HS-5 (cell line): ENCODE data around the gene MYLK4.
A peak's percentile ranks its signal among the peaks of the same experiment; 100 is the strongest.

Experiments used
- DNase-seq: peaks from one replicate; pipeline ENCODE4 v3.0.0-alpha.2; 2012; ENCODE audit warnings: low read depth

Gene MYLK4

GRCh38 chr6:2733324-2733723, 17.4 kb downstream of the MYLK4 start:
- DNase-seq: no peak

DNA sequence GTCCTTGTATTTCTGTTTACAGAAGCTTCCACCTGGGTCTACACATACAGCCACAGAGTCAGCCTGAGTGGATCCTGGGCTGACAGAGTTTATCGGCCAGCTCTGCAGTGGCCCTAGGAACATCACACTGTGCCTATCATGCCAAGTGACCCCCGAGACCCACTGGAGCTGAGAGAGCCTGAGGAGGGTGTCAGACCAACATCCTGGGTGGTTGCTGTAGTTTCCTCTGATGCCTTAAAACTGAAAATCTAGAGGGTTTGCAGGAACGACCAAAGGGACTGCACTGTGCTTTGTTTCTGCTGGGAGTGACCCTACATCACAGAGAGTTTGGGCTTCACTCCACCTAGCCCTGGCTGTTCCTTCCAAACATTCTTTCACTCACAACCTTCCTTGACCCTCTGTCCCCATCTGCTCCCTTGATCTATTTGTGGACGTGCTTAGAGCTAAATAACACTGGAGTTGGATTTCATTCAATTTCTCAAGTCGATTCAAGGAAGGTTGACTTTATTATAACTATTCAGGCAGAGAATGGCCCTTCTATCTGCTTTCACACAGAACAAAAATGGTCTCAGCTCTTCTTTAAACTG, 18.1 kb downstream of the MYLK4 start:
- DNase-seq: no peak

GRCh38 chr6:2731281-2731909, 19.3 kb downstream of the MYLK4 start:
- no peak for DNase-seq

GRCh38 chr6:2730353-2731107, 20.2 kb downstream of the MYLK4 start:
- no peak for DNase-seq

DNA sequence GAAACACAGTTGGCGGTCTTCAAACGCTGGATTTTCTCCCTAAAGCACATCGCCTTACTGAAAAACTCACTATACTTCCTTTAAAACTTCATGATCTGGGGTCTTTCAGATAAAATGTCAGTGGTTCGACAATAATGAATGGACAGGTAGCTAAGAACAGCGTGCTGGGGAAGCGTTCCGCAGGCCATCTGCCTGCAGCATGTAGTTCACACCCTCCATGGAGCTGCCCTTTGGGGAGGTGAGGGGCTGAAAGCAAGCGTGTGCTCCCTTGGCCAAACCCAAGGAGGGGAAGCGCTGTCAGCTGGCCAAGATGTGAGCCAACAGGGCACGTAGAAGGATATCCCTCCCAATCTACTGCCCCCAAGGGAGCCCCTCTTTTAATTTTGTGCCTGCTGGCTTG, 20.8 kb downstream of the MYLK4 start:
- no peak for DNase-seq

DNA sequence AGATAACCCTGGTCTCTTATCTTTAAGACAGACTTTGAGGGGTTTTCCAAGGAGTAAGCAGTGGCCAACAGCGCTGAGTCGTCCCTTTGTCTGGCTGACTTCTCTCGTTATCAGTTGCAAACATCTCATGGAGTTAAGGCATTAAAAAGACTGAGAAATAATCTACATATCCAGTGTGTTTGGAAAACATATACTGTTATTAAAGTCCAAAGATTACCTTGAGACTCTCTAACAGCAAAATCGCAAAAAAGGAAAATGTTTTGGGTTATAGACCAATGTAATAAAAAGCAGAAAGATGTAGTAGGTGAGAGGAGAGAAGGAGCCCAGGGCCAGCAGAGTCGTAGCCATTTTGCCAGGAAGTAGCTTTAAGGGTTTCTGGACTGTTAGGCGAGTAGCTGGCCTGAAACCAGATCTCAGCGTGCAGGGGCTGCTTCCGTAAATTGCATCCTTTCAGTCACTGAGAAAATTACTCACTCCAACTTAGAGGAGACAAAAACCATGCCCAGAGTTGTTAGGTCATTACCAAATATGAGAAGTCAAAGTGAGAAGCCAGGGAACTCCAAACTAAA, 24.6 kb downstream of the MYLK4 start:
- DNase-seq: no peak

GRCh38 chr6:2725364-2725988, 25.2 kb downstream of the MYLK4 start:
- no peak for DNase-seq

DNA sequence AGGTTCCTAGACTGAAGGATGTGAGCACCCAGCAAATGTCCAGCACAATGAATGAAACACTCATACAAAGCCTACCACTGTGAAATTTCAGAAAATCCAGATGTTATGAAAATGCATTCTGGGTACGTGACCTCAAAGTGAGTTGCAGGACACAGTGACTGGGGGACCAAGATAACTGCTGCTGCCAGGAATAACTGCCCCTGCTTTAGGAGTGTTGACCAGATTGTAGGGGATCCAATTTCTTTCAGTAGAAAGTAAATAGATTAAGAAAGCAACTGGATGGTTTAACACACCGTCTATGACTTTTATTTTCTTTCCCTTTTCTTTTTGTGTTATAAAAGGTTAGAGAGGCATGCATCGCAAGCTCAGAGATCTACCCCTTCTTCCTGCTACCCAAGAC, 29.5 kb downstream of the MYLK4 start:
- DNase-seq: no peak

GRCh38 chr6:2719093-2719455, 31.6 kb downstream of the MYLK4 start:
- no peak for DNase-seq

DNA sequence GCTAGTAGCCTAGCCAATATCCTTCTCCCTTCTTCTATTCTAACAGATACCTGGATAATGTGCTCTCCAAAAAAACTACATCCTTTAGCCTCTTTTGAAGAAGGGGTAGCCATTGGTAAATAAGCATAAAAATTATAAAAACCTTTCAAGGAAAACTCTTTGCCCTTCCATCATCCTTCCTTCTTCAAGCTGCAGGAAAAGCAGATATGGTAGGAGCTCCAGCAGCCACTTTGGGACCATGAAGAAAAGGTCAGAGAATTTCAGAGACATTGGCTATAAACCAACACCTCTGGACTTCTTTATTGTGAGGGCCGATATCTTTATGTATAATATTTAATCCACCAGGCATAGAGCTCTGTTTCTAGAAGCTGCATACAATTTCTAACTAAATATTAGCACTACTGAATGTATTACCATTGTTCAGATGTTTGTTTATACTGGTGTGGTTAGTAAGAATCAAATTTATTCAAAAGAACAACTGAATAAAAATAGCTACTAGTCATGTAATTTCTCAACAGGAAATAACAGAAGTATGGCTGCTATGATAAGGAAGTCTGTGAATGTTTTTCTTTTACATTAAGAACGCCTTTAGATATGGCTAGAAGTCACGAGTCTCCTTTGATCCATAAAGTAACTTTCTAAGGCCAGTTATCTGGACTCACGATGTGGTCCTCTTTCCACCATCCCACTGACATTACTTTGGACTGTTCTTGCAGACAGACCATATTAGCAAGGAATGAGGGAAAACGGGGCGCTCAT, 32.2 kb downstream of the MYLK4 start:
- no peak for DNase-seq

GRCh38 chr6:2716936-2717700, 33.6 kb downstream of the MYLK4 start:
- no peak for DNase-seq

- DNase-seq: no peak
Measured at GRCh38 chr6:2715737-2716136, 35.0 kb downstream of the MYLK4 start.

DNA sequence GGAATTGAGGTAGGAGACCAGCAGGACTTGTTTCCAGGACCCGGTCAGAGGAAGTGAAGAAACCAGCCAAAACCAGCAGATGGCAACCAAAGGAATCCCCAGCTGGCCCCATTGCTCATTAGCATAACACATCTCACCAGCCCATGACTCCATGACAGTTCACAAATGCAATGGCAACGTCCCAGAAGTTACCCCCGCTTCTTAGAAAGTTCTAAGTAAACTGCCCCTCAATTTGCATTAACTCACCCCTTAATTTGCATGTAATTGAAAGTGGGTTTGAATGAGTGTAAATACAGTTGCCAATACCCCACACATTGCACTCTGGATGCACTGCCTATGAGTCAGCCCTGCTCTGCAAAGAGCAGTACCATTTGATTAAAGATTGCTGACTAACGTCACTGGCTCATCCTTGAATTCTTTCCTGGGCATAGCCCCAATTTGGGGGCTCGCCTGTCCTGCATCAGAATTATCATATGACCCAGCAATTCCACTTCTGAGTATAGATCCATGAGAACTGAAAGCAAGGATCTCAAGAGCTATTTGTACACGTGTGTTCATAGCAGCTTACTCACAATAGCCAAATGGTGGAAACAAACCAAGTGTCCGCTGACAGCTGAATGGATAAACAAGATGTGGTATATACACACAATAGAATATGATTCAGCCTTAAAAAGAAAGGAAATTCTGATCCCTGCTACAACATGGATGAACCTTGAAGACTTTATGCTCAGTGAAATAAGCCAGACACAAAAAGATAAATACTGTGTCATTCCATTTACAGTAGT, 36.4 kb downstream of the MYLK4 start:
- peak; percentile 94 for DNase-seq

DNA sequence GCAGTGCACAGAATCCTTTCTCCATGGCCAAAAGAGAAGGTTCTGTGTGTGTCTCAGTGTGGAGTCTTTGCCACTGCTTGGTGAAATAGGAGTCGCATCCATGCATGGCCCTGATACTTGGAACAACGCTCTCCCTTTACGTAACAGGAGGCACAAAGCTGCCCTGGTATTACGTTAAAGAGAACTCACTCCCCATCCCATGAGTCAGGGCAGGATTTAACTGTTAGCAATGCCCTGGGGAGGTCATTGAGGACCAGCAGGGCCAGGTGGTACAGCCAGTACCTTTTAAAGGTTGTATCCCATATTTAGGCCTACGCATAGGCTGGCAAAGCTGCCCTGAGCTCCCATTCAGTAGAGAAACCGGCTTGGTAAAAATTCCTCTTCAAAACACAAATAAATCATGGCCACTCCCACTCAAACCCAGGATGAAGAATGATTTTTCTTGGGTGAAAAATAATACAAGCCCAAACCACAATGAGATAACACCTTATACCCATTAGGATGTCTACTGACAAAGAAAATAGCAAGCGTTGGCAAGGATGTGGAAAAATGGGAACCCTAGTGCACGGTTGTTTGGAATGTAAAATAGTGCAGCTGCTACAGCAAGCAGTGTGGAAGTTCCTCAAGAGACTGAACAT, 37.1 kb downstream of the MYLK4 start:
- DNase-seq: no peak

- no peak for DNase-seq
Measured at GRCh38 chr6:2712102-2712501, 38.6 kb downstream of the MYLK4 start.

DNA sequence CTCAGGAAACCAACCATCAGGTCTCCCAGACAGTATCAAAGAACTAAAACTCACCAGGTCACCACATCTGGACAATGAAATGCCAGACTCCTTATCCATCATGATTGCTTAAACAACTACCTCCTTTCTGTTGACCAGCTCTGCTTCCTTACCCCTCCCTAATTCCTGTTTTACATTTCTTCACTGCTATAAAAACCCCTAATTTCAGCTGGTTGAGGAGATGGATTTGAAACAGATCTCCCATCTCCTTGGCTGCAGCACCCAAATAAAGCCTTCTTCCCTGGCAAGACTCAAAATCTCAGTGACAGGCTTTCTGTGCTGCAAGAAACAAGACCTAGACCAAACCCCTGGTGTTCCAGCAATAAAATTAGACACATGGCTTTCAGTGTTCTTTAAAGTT, 40.3 kb downstream of the MYLK4 start:
- DNase-seq: no peak

GRCh38 chr6:2708456-2708855, 42.3 kb downstream of the MYLK4 start:
- no peak for DNase-seq

DNA sequence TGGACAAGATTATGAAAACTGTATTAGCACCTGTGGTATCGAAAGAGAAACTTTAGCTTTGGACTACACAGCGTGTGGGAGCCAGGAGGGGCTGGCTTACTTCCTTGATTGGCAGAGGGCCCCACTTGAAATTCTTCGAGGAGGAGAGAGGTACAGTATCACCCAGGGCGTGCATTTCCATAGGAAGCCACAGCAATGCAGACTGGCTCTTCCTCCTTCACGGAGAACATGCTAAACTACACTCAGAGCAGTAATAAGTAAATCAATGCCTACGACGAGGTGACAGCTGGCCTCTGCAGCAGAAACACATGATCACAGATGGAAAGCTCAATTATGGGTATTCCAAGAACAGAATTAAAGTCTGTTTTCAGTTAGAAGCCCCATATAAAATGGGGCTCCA, 44.2 kb downstream of the MYLK4 start:
- no peak for DNase-seq

DNA sequence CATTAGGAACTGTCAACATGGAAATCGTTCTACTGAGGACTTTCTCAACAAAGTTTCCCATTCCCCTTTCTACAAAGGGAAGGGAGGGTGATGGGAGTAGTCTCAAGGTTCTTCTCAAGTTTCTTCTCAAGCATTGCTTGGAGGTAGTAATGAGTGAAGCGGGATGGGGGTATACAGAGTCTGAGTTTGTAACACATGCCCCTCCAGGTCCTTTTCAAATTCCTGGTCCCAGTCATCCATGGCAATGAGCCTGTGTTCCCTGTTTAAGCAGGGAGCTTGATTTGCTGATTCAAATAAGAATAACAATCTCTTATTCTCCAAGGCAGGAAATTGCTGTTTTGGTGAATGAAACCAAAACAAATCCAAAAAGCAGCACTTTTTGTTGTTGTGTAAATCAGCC, 45.5 kb downstream of the MYLK4 start:
- no peak for DNase-seq

- no peak for DNase-seq
Measured at GRCh38 chr6:2697291-2697690, 53.4 kb downstream of the MYLK4 start.
